ENCODE measurements around the gene NDUFS8.

Gene NDUFS8

DNA sequence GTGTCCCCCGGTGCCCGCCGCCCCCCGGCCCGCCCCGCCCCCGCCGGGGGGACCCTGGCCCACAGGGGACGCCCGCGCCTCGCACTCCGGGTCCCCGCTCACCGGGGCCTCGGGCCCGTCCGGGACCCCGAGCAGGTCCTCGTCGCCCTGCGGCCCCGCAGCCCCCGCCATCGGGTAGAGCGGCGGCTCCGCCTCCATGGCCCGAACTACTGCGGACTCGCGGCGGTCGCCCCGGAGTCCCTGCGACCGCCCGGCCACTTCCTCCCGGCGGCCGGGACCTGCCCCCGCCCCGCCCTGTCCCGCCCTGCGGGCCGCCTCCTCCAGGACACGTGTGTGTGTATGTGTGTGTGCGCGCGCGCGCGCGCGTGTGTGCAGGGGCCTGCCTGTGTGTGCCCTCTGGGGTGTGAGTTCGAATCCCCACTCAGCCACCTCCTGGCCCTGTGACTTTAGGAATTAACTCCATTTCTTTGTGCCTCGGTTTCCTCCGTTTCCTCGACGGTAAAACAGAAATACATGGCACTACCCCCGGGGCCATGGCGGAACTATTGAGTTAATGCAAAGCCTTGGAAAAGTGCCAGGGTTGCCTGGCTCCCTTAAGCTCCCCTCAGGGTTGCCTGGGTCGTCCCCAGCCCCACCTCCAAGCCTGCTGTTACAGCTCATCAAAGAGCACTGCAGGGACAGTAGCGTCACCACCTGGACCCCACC lies 26.5 kb upstream of the NDUFS8 start, which contains the start of gene UNC93B1:
UNC93B1 (minus strand) TSS at position 252 of the 705 bp plus-strand sequence; CDS start at position 198, 54 bp downstream.
- DNase-seq (ENCODE audit: low read depth): peak; percentile 57

GRCh38 chr11:68004551-68005335 lies 25.7 kb upstream of the NDUFS8 start:
- DNase-seq (ENCODE audit: low read depth): no peak

- no peak for DNase-seq (ENCODE audit: low read depth)
Observed at GRCh38 chr11:68006606-68007166, 23.8 kb upstream of the NDUFS8 start.

- DNase-seq (ENCODE audit: low read depth): no peak
Observed at GRCh38 chr11:68007498-68008380, 22.7 kb upstream of the NDUFS8 start.

GRCh38 chr11:68008381-68009337 lies 21.8 kb upstream of the NDUFS8 start:
- DNase-seq (ENCODE audit: low read depth): no peak

DNA sequence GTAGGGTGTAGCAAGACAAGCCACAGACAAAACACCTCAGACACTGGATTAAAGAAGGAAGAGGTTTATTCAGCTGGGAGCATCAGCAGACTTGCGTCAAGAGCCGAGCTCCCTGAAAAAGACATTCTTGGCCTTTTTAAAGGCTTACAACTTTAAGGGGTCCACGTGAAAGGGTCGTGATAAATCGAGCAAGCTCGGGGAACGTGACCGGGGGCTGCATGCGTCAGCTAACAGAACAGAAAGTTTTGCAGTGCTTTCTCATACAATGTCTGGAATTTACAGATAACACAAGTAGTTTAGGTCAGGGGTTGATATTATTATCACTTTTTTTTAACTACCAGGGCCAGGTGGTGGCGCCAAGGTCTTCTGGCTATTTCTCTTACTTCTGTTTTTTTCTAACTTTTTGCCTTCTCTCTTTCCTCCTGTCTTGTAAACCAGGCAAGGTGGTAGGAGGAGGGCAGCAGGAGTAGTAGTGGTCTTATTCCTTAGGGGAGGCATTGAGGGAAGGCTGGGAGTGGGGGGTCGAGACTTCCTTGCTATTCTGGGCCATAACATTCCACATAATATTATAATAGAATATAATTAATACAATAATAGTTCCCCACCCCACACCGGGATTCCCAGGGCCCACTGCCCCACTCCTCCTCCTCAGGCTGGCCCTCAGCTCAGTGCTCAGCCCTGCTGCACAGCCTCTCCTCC lies 20.9 kb upstream of the NDUFS8 start:
- DNase-seq (ENCODE audit: low read depth): no peak

GRCh38 chr11:68010090-68011041 lies 20.1 kb upstream of the NDUFS8 start, which contains the start of gene ALDH3B1:
Gene ALDH3B1, plus strand, starts transcription at chr11:68010327. Its CDS starts 4,971 bp downstream, at chr11:68015298.
- DNase-seq (ENCODE audit: low read depth): peak; percentile 83

DNA sequence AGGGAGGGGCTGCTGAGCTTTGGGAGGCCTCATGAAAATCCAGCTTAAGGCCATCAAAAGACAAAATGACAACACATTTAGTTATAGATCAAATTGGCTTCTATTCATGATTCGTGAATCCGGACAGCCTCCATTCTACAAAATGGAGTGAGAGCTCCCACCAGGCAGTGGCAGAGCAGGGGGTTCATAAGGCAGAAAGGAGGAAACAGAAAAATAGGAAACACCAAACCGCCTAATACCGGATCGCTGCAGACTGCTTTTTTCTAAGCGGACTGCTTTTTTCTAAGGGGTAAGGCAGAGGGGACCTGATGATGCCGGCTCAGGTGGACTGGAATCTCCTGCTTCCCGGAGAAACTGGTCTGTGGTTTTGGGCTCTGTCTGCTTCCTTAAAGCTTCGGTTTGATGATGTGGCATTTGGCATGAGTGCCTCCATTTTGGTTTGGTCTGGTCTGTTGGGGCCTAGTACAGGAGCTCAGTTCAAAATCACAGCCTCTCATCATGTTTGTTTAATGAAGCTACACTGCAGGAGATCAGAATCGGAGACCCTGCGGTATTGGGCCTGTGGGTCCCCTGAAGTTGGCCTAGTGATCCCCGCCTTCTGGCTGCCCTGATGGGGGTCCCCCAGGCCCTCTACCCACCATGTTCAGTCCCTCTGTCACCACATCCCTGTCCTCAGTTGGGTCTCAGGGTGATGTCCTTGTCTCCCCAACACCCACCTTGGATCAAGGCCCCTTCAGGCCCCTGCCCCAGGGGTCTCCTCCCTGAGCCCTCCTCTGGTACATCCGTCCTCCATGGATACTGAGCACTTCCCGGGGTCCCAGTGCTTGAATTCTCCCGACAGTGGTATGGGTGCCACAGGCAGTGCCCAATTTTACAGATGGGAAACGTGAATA lies 19.2 kb upstream of the NDUFS8 start:
- DNase-seq (ENCODE audit: low read depth): no peak

GRCh38 chr11:68012044-68012842 lies 18.2 kb upstream of the NDUFS8 start:
- no peak for DNase-seq (ENCODE audit: low read depth)

DNA sequence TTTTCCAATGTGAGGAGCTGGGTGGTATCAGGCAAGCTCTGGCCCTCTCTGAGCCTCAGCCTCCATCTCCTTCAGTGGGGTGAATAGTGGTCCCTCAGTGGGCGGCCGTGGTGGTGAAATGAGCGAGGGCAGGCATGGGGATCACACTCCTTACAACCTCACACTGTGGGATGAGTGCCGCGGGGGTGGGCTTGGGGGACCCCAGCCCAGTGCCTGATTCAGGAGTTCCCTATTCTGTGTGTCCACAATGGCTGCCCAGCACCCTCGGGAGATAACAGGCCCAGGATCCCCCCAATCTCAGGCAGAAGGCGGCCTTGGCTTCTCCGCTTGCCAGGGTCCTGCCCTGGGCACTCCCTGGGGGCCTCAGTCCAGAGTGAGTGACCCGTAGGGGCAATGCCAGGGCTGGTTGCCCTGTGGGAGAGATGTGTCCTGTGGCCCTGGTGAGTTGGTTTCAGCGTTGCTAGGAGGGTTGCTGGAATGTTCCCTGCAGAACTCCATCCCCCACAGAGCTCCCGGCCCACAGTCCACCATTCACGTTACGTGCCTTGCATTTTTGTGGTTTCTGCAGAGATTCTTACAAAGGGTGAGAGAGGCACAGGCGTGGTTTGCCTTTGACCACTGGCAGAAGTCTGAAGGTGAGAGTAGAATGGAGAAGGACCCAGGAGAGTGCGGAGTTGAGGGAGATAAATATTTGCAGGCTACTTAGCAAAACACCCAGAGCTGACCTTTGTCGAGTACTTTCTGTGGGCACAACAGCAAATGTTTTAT lies 17.5 kb upstream of the NDUFS8 start:
- DNase-seq (ENCODE audit: low read depth): peak; percentile 76

- no peak for DNase-seq (ENCODE audit: low read depth)
Observed at GRCh38 chr11:68013611-68014156, 16.8 kb upstream of the NDUFS8 start.

DNA sequence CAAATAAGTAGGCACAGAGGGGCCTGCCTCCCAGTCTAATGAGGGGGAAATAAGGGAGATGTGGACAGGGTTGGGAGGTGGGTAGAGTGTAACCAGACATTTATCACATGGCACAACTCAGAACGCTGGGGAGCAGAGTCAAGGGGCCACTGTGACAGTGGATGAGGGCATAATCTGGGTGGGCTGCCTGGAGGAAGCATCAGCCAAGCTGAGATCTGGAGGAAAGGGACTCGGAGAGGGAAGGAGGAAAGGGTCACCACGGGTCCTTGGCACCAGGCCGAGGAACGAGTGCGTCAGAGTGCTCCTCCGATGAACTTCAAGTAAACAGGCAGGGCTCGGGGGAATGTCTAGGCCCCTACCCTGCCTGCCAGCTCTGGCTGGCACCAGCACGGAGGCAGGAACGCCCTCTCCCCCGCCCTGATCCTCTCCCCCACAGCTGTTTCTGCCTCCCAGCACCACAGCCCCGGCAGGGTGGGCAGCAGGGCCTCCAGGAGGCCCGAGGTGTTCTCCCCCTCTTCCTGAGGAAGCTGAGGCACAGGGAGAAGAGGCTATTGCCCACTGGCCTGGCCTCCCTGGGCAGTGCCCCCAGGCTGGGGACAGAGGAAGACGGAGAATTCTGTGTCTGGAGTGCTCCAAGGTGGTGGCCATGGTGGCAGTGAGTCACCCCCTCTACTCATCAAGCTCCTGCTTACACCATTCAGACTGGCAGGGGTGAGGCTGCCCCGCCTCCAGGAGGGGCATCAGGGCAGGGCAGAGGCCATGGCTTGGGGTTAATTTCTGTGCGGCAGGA lies 16.1 kb upstream of the NDUFS8 start:
- peak; percentile 62 for DNase-seq (ENCODE audit: low read depth)

DNA sequence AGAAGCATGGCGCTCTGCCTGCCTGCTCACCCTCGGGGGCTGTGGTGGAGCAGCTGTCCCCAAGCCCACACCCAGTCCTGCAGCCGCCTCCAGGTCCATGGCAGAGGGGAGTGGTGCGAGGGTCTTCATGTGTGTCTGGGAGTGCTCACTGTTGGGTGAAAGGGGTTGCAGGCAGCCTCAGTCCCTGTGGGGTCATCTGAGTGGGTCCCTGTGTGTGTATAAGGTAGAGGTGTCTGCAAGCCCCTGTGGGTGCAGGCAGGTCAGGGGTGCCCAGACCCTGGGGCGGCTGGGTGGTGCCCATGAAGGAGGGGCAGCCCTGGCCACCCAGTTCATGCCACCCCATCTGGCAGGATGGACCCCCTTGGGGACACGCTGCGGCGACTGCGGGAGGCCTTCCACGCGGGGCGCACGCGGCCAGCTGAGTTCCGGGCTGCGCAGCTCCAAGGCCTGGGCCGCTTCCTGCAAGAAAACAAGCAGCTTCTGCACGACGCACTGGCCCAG lies 15.5 kb upstream of the NDUFS8 start:
- no peak for DNase-seq (ENCODE audit: low read depth)

GRCh38 chr11:68015467-68015866 lies 15.0 kb upstream of the NDUFS8 start:
- no peak for DNase-seq (ENCODE audit: low read depth)
